GM11168 (cell line): ENCODE data around the gene EPHA6.
"Not testable (repeated sequence)": the region's sequence is repeated elsewhere in the genome, so short reads cannot be mapped to it uniquely, and the experiment has no call there.

Experiments
- in situ Hi-C: fragments of 300-500 bp; cut with MboI; formaldehyde crosslinking; loops from one replicate; pipeline ENCODE4 v1.12.0; 2022; ENCODE audit warnings: low sequenced_read_pairs; ENCODE audit not compliant: unreplicated experiment

EPHA6 gene

GRCh38 chr3:97009427-97010019 lies 195.1 kb downstream of the EPHA6 start:
- in situ Hi-C loops: no loop called here

GRCh38 chr3:97010881-97011657 lies 196.7 kb downstream of the EPHA6 start:
- in situ Hi-C loops: no loop called here

- in situ Hi-C loops: no loop called here
Observed at GRCh38 chr3:97021778-97022177, 207.4 kb downstream of the EPHA6 start.

GRCh38 chr3:97025612-97026011 lies 211.2 kb downstream of the EPHA6 start:
- in situ Hi-C loops: not testable (repeated sequence)

- in situ Hi-C loops: no loop called here
Observed at GRCh38 chr3:97029972-97030371, 215.6 kb downstream of the EPHA6 start.

- in situ Hi-C loops: no loop called here
Observed at GRCh38 chr3:97037294-97037943, 223.0 kb downstream of the EPHA6 start.

- in situ Hi-C loops: no loop called here
Observed at GRCh38 chr3:97043411-97043810, 229.0 kb downstream of the EPHA6 start.

- in situ Hi-C loops: no loop called here
Observed at GRCh38 chr3:97057365-97057764, 243.0 kb downstream of the EPHA6 start.

- in situ Hi-C loops: no loop called here
Observed at GRCh38 chr3:97059168-97059567, 244.8 kb downstream of the EPHA6 start.

- in situ Hi-C loops: no loop called here
Observed at GRCh38 chr3:97066531-97066930, 252.1 kb downstream of the EPHA6 start.

- in situ Hi-C loops: no loop called here
Observed at GRCh38 chr3:97070302-97070701, 255.9 kb downstream of the EPHA6 start.

- in situ Hi-C loops: no loop called here
Observed at GRCh38 chr3:97074546-97074945, 260.2 kb downstream of the EPHA6 start.

- in situ Hi-C loops: no loop called here
Observed at GRCh38 chr3:97076673-97077072, 262.3 kb downstream of the EPHA6 start.

GRCh38 chr3:97089621-97090020 lies 275.2 kb downstream of the EPHA6 start:
- in situ Hi-C loops: no loop called here

GRCh38 chr3:97102641-97103040 lies 288.2 kb downstream of the EPHA6 start:
- in situ Hi-C loops: no loop called here

- in situ Hi-C loops: no loop called here
Observed at GRCh38 chr3:97105989-97106651, 291.7 kb downstream of the EPHA6 start.

GRCh38 chr3:97106652-97106989 lies 292.2 kb downstream of the EPHA6 start:
- in situ Hi-C loops: no loop called here

GRCh38 chr3:97108136-97108535 lies 293.7 kb downstream of the EPHA6 start:
- in situ Hi-C loops: no loop called here

GRCh38 chr3:97111244-97111643 lies 296.9 kb downstream of the EPHA6 start:
- in situ Hi-C loops: no loop called here

- in situ Hi-C loops: no loop called here
Observed at GRCh38 chr3:97121386-97121785, 307.0 kb downstream of the EPHA6 start.

- in situ Hi-C loops: no loop called here
Observed at GRCh38 chr3:97125902-97126499, 311.6 kb downstream of the EPHA6 start.
